SKM-1 treated with dmso at 0.1 percent for 144 hours (cell line): Measurements from ENCODE around the gene KCTD16.

Experiments
- DNase-seq: peaks from one replicate; lab custom pipeline; 2025; ENCODE audit not compliant: unreplicated experiment; lab: John Stamatoyannopoulos, UW

KCTD16 gene

GRCh38 chr5:144329681-144330080 is 159.0 kb downstream of the KCTD16 start:
- no peak for DNase-seq

DNA sequence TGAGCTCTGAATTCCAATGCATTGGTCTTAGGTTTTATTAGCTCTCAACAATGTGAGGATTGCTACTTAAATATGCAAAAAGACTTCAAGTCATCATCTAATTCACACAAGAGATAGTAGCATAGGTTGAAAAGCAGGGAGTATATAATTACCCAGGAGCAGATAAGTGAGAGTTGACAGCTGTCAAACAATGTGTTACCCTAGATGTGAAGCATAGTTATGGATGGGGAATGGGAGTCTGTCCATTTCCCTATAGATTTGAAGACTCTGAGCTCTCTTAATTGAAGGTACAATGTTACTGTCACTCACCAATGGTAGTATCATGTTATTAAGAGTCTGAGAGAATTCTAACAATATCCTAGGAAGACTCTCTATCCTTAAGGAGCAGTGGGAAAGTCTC is 160.7 kb downstream of the KCTD16 start:
- DNase-seq, result no peak

DNA sequence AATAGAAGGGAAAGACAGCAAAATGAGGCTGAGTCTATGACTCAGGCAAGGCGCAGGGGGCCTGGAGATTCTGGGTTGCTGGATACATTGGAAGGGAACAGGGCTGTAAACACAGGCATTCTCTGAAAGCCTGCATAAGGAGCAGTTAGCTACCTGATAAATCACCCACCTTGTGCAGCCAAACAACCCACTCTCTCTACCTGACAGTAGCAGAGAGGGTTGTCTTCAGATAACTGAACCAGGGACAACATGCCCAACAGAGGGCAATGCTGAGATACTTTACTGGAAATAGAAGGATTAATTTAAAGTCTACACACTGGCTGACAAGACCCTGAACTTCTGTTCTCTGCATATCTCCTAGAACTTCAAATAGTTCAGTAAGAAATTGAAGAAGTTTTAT is 161.6 kb downstream of the KCTD16 start:
- DNase-seq, result no peak

DNA sequence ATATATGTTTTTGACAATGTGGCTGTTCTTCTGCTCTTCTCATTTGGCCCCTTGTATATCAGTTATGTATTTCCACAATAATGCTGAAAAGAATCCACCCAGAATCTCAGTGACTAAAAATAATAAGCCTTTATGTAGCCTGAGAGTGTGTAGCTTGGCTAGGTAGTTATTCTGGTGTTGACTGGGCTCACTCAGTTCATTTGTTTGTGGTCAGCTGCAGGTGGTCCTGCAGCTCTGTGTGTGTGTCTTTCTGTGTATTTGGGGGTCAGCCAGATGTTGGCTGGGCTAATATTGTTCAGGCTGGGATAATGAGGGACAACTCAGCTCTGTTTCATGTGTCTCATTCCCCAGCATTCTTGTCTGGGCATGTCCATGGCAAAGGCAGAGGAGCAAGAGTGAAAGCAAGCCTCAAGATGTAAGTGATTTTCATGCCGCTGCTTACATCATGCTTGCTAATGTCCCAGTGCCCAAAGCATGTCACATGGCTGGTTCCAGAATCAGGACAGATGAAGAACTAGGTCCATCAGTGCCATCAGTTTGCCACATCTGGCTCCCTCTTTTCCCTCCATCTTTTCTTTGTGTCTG is 162.8 kb downstream of the KCTD16 start:
- no peak for DNase-seq

- DNase-seq, result no peak
Observed at GRCh38 chr5:144335561-144335960, 164.9 kb downstream of the KCTD16 start.

DNA sequence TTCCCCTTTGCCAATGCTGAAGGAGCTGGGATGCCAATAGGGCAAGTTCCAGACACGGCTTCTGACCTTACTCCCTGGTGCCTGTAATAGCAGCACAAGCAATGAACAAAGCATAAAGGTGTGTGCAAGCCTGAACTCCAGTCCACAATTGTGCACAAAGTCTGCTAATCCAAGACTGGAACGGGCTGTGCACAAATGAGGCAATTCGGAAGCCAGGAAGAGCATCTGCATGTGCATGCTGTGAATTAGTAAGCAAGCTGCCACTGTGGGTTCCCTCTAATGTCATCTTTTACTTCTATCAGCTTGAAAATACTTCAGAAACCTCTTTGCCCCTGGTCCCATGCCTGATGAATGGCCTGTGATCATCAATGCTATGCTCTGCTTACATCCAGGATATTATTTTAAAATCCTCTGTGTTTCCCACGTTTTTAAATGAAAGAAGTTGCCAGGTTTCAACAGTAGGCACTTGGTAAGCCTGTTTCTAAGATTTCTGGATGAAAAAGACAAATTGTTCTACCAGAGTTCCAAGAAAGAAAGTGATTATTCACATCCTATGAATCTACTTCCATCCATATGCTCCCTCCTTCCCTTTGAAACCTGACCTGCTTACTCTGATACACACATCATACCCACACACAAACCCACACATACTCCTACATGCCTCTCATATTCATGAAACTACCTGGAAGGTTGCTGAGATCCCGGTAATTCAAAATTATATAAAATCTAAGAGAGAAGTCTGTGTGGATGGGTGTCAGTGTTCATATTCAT is 165.7 kb downstream of the KCTD16 start:
- no peak for DNase-seq

- DNase-seq, result no peak
Observed at GRCh38 chr5:144352330-144352729, 181.7 kb downstream of the KCTD16 start.

DNA sequence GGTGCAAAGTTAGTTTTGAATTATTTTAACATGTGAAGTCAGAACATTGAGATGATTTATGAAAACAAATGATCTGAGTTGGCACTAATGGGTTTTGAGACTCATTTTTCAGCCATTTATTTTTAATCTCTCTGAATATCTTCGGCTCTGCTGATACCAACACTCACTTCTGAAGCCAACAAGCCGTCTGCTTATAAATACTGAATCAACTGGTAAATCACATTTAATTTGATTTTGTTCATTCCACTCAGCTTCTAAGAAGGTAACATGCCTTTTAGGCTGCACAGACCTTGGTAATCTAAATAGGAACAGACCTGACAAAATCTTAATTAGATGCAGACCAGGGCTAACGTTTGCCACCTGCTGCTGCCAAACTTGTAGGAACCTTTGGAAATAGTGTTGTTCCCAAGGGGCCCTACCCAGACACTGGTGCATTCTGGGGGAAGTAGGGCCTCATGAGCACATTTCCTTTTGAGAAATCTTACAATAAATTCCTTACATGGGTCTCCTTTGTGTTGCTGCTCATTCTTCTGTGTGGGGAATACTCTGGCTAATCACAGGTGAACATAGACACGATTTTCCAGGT is 182.2 kb downstream of the KCTD16 start:
- DNase-seq, result no peak

DNA sequence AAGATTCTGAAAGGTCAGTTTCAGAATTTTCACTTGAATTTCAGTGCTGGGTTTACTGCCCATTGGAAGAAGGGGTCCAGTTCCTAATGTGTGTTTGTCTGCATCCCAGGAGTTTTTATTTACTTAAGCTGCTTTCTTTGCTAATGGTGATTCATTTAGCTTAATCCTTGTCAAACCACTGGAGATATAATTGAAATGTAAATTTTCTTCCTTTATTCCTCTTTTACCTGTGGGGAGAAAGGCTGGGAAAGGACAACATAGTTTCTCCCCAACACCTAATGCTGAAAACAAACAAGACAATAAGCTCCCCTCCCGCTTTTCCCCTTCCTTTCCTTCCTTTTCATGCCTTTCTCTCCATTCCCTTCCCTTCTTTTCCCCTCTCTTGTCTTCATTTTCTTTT is 185.8 kb downstream of the KCTD16 start:
- no peak for DNase-seq

GRCh38 chr5:144361406-144361805 is 190.7 kb downstream of the KCTD16 start:
- DNase-seq, result no peak

DNA sequence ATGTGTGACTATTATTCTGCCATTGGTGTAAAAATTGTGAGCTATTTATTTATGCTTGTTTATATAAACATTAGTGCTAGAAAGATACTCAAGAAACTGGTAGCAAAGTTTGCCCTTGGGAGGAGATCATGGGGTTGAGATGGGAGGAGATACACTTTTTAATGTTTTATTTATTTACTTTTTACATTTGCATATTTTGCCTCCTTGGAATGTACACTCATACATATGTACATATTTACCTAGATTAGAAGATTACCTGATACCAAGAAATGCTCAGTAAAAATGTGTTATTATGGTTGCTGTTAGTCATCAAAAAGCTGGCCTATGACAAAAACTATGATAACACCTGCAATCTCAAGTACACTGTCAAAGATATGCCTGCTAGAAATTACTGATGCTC is 195.2 kb downstream of the KCTD16 start:
- no peak for DNase-seq

GRCh38 chr5:144367991-144368390 is 197.3 kb downstream of the KCTD16 start:
- DNase-seq, result no peak

- DNase-seq, result no peak
Observed at GRCh38 chr5:144368556-144368955, 197.9 kb downstream of the KCTD16 start.

- no peak for DNase-seq
Observed at GRCh38 chr5:144369006-144369405, 198.3 kb downstream of the KCTD16 start.

DNA sequence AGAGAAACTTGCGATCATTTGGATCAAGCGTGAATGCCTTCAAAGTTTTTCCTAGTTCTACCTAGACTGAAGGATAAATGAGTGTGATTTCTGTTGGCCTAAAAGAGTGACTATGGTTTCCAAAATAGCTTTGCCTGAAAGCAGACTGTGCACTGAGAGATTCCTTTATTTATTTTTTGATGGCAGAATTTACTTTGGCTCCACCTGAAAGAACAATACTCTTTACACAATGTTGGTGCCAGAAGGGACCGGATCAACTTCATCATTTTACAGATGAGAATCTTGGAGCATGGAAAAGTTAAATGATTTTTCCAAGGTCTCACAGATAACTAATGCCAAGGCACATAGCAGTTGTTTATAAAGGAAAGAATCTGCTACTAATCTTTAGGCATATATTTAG is 199.6 kb downstream of the KCTD16 start:
- DNase-seq, result no peak

DNA sequence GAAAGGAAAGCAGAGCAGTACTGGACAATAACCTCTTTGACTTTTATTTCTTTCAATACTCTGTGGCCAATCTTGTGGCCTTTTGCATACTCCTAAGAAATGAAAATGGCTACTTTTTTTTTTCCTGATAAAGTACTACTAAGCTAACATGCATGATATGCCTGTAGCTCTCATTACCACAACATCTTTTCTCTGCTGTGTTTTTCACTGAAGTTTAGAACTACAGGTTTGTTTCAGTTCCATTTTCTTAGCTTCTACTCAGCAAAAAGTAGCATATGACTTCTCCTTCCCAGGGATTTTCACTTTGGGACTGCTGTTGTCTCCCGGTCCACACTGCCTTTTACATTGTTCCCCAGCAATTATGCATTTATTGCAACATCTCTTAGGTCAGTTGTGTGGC is 204.0 kb downstream of the KCTD16 start:
- no peak for DNase-seq

GRCh38 chr5:144377207-144377606 is 206.5 kb downstream of the KCTD16 start:
- no peak for DNase-seq

GRCh38 chr5:144378681-144379080 is 208.0 kb downstream of the KCTD16 start:
- DNase-seq, result no peak

GRCh38 chr5:144385597-144385996 is 214.9 kb downstream of the KCTD16 start:
- no peak for DNase-seq

GRCh38 chr5:144386315-144386714 is 215.6 kb downstream of the KCTD16 start:
- DNase-seq, result no peak

DNA sequence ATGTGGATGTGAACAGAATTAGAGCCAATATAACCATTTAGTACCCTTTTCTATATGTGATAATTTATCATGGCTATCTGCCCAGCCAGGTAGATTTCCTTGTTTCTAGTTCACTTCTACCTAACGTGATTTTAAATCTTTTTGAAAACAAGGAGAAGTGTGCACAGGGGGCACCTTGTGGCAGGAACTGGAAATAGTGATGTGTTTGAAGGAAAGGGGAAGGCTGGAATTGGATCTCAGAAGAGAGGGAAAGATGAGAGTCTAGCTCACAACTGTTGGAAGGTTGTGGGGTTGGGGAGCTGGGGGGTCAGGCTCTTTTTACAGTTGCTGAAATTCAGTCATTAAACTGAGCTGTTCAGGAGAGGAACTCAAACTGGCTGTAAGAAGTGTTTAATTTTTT is 219.5 kb downstream of the KCTD16 start:
- no peak for DNase-seq

GRCh38 chr5:144391044-144391443 is 220.4 kb downstream of the KCTD16 start:
- no peak for DNase-seq
